ENCODE data around the gene P4HA3. TPM values are rescaled to one million over a fixed set of nuclear protein-coding genes. Genes with fewer than 3 reads are reported as not detected.

Gene P4HA3
- total and polyA plus RNA-seq, 4 donors, result 0.07 to 0.59 (median 0.33) TPM

DNA sequence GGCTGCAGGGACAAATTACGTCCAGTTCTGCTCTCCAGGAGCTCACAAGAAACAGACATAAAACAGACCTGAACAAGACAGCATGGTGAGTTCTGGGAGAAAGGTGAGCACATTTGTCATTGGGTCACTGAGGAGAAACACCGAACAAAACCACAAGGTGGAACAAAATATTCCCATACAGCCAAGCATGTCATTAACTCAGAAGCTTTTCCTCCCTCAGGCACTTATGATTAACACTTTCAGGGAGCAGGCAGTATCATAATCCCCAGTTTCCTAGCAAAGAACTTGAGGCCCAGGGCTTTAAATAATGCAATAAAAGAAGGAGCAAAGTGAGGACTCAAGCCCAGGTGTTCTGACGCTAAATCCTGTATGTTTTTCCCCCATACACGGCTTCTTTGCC lies 43.0 kb downstream of the P4HA3 start:
- Histone ChIP-seq H3K27me3 (ENCODE audit: control insufficient read depth in 4 of 4, insufficient read depth in 4 of 4, low read length in 3 of 4) (no peaks in the 10 kb centered on the region), H3K4me1 (ENCODE audit: control insufficient read depth in 4 of 4, insufficient read depth in 4 of 4, low read length in 3 of 4) (no peaks in the 10 kb centered on the region), H3K27ac (ENCODE audit: low read depth in 1 of 2, low read length in 2 of 2) (no peak overlapping the region), H3K9ac (ENCODE audit: low read depth in 1 of 2, low read length in 2 of 2) (no peak overlapping the region), H3K4me3 (ENCODE audit: low read depth in 1 of 3, low read length in 3 of 3) (no peak overlapping the region), H3K36me3 (ENCODE audit: control insufficient read depth in 4 of 4, insufficient read depth in 3 of 4, low read depth in 1 of 4, low read length in 3 of 4) (no peaks in the 10 kb centered on the region), H3K9me3 (ENCODE audit: control insufficient read depth in 4 of 4, low read length in 3 of 4) (no peaks in the 10 kb centered on the region)
- 86% methylated on average over 4 of the region's 4 CpGs for WGBS
- no peak for DNase-seq (ENCODE audit: low spot score)
- TF ChIP-seq, protein P1, sequence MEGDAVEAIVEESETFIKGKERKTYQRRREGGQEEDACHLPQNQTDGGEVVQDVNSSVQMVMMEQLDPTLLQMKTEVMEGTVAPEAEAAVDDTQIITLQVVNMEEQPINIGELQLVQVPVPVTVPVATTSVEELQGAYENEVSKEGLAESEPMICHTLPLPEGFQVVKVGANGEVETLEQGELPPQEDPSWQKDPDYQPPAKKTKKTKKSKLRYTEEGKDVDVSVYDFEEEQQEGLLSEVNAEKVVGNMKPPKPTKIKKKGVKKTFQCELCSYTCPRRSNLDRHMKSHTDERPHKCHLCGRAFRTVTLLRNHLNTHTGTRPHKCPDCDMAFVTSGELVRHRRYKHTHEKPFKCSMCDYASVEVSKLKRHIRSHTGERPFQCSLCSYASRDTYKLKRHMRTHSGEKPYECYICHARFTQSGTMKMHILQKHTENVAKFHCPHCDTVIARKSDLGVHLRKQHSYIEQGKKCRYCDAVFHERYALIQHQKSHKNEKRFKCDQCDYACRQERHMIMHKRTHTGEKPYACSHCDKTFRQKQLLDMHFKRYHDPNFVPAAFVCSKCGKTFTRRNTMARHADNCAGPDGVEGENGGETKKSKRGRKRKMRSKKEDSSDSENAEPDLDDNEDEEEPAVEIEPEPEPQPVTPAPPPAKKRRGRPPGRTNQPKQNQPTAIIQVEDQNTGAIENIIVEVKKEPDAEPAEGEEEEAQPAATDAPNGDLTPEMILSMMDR (IDR thresholded peaks at IDR 0.05; ENCODE audit: low read depth, low read length, missing input control), result no peak
- TF ChIP-seq EGR1 (IDR thresholded peaks at IDR 0.05; ENCODE audit: low read depth in 2 of 2) (no peak), NR2F2 (IDR thresholded peaks at IDR 0.05) (no peak), SP1 (IDR thresholded peaks at IDR 0.05) (no peak), FOXA1 (IDR thresholded peaks at IDR 0.05) (no peak), HNF4A (conservative IDR thresholded peaks at IDR 0.05) (no peak), TAF1 (conservative IDR thresholded peaks at IDR 0.05) (no peak), FOXA2 (IDR thresholded peaks at IDR 0.05) (no peak), HNF4G (IDR thresholded peaks at IDR 0.05) (no peak), JUND (IDR thresholded peaks at IDR 0.05) (no peak), YY1 (IDR thresholded peaks at IDR 0.05) (no peak), RXRA (IDR thresholded peaks at IDR 0.05) (no peak), RAD21 (IDR thresholded peaks at IDR 0.05) (no peak), GABPA (IDR thresholded peaks at IDR 0.05 in 1 of 2, conservative IDR thresholded peaks at IDR 0.05 in 1 of 2) (no peak), ATF3 (IDR thresholded peaks at IDR 0.05) (no peak)
- TF ChIP-seq, protein P2, sequence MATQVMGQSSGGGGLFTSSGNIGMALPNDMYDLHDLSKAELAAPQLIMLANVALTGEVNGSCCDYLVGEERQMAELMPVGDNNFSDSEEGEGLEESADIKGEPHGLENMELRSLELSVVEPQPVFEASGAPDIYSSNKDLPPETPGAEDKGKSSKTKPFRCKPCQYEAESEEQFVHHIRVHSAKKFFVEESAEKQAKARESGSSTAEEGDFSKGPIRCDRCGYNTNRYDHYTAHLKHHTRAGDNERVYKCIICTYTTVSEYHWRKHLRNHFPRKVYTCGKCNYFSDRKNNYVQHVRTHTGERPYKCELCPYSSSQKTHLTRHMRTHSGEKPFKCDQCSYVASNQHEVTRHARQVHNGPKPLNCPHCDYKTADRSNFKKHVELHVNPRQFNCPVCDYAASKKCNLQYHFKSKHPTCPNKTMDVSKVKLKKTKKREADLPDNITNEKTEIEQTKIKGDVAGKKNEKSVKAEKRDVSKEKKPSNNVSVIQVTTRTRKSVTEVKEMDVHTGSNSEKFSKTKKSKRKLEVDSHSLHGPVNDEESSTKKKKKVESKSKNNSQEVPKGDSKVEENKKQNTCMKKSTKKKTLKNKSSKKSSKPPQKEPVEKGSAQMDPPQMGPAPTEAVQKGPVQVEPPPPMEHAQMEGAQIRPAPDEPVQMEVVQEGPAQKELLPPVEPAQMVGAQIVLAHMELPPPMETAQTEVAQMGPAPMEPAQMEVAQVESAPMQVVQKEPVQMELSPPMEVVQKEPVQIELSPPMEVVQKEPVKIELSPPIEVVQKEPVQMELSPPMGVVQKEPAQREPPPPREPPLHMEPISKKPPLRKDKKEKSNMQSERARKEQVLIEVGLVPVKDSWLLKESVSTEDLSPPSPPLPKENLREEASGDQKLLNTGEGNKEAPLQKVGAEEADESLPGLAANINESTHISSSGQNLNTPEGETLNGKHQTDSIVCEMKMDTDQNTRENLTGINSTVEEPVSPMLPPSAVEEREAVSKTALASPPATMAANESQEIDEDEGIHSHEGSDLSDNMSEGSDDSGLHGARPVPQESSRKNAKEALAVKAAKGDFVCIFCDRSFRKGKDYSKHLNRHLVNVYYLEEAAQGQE (IDR thresholded peaks at IDR 0.05), result no peak
- TF ChIP-seq, protein P3, sequence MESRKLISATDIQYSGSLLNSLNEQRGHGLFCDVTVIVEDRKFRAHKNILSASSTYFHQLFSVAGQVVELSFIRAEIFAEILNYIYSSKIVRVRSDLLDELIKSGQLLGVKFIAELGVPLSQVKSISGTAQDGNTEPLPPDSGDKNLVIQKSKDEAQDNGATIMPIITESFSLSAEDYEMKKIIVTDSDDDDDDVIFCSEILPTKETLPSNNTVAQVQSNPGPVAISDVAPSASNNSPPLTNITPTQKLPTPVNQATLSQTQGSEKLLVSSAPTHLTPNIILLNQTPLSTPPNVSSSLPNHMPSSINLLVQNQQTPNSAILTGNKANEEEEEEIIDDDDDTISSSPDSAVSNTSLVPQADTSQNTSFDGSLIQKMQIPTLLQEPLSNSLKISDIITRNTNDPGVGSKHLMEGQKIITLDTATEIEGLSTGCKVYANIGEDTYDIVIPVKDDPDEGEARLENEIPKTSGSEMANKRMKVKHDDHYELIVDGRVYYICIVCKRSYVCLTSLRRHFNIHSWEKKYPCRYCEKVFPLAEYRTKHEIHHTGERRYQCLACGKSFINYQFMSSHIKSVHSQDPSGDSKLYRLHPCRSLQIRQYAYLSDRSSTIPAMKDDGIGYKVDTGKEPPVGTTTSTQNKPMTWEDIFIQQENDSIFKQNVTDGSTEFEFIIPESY (IDR thresholded peaks at IDR 0.05), result no peak
- TF ChIP-seq, protein P4, sequence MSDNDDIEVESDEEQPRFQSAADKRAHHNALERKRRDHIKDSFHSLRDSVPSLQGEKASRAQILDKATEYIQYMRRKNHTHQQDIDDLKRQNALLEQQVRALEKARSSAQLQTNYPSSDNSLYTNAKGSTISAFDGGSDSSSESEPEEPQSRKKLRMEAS (IDR thresholded peaks at IDR 0.05), result no peak
